Anterior cingulate cortex (tissue), 58 donors: ENCODE results near the gene MIGA2.
"Not testable (repeated sequence)": the region's sequence is repeated elsewhere in the genome, so short reads cannot be mapped to it uniquely, and the experiment has no call there.

ENCODE experiments used
- DNase-seq, 58 donors: peaks; one replicate each; lab custom pipeline; 2025; lab: John Stamatoyannopoulos, UW

Gene MIGA2

DNA sequence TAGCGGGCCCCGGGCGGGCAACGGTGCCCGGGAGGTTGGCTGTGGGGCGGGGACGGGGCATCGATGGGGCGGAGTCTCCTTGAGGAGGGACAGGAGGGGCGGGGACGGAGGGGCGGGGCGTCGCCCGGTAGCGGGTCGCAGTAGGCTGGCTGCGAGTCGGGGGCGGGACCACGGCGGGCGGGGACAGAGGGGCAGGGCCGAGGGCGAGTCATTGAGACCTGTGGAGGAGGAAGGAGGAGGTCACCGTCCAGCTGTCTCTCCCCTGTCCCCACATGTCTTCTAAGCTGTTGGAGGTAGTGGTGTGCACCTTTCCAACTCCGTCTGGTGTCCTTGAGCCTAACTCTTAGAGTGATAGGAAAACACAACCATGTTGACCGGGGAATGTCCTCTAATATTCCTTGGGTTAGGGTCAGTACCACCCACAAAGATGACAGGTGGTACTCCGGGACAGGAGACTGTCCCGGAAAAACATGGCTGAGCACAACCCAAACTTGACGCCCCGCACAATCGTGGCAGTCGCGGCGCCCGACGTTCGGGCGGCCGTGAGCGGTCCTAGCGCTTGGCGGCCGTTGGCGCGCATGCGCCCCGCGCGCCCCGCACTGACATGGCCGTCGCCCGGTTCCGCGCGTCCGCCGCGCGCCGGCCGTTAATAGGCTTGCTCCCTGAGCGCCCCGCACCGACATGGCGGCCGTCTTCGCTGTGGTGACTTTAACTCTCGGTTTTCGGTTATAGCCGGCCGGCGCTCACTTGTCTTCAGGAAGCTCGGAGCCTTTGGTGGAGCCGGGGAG lies 74.5 kb downstream of the MIGA2 start, which contains the start of the genes CRAT and PTPA:
Gene CRAT (minus strand): TSS at position 54 of the 788 bp plus-strand sequence. CDS start 284 bp downstream, outside the sequence.
Gene PTPA (plus strand): TSS at position 676 of the 788 bp plus-strand sequence. CDS start 186 bp downstream, outside the sequence.
- peak; percentile 47 to 99 (median 94) for DNase-seq

DNA sequence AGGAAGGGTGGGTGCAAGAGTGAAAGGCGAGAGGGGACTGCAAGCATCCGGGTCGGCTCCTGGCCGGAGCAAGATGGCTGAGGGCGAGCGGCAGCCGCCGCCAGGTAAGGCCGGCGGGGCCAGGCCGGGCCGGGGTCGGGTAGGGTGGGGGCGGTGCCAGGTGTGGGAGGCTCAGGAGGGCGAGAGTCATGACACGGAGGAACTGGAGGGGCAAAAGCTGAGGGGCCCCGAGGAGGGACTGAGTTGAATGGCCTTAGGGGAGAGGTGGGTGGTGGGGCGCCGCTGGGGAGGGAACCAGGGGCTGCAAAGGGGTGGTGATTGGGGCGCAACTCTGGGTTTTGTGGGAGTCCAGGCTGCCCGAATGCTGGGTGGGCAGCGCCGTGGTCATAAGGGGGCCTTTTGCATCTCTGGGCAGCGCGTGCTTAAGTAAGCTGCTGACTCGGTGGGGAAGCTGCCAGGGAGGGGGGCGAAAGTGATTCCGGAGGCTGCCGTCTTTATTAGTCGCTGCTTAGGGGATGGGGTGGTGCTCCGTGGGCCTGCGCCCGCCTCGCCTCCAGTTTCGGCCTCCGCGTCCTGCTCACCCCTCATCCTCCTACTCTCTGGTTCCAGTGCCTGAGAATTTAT lies 75.2 kb downstream of the MIGA2 start:
- peak in 28 of 58 donors; percentile 21 to 88 (median 52) for DNase-seq

- not testable (repeated sequence) for DNase-seq
Measured at GRCh38 chr9:129112526-129112925, 76.1 kb downstream of the MIGA2 start.

DNA sequence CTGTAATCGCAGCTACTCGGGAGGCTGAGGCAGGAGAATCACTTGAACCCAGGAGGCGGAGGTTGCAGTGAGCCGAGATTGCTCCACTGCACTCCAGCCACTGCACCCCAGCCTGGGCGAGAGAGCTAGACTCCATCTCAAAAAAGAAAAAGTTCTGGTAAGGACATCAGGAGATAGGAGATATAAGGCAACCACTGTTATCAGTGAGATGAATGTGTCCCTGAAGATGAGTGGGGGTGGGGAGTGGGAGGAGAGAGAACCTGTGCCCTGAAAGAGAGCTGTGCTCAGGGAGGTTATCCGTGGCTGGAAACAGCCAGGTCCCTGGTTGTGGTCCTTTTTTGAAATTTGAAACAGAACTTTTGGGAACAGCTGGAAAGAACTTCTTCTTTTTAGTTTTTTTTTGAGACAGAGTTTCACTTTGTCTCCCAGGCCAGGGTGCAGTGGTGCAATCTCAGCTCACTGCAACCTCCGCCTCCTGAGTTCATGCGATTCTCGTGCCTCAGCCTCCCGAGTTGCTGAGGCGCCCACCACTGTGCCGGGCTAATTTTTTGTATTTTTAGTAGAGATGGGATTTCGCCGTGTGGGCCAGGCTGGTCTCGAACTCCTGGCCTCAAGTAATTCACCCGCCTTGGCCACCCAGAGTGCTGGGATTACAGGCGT lies 77.3 kb downstream of the MIGA2 start:
- DNase-seq, result no peak

GRCh38 chr9:129118799-129119198 lies 82.4 kb downstream of the MIGA2 start:
- no peak for DNase-seq

DNA sequence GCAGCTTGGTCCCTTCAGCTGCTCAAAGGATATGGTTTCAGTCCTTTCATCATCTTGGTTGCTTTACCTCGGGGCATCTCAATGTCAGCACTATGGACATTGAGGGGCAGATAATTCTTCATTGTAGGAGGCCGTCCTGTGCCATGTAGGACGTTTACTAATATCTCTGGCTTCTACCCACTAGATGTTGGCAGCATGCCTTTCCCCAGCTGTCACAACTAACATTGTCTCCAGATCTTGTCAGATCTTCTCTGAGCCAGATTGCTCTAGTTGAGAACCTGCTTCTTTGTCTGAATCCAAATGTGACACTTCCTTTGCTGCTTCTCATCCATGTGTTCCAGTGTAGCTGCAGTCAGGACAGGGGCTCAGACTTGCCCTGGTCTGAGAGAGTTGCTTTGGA lies 85.1 kb downstream of the MIGA2 start:
- DNase-seq, result peak in 35 of 58 donors; percentile 12 to 80 (median 40)
